Measurements from ENCODE around the gene DTYMK. TPM values are rescaled to one million over a fixed set of nuclear protein-coding genes. Genes with fewer than 3 reads are reported as not detected.

Gene DTYMK
- total RNA-seq, 1 donor from 2014 or later: 35.0 TPM

GRCh38 chr2:241678784-241679540, 7.7 kb downstream of the DTYMK start:
- no peak for DNase-seq (ENCODE audit: low spot score in 2 of 2, unreplicated experiment in 2 of 2)
- Mint-ChIP-seq H3K27me3 (ENCODE audit: low read depth) (no peaks in the 10 kb centered on the region), H3K4me3 (no peak overlapping the region), H3K4me1 (no peaks in the 10 kb centered on the region), H3K9me3 (no peaks in the 10 kb centered on the region), H3K36me3 (peaks cover 19% of the 10 kb centered on the region), H3K27ac (no peak overlapping the region)
- no peak for TF ChIP-seq CTCF (IDR thresholded peaks at IDR 0.05; ENCODE audit: unreplicated experiment)

GRCh38 chr2:241678307-241678706, 8.3 kb downstream of the DTYMK start:
- Mint-ChIP-seq H3K36me3 (peaks cover 20% of the 10 kb centered on the region), H3K9me3 (no peaks in the 10 kb centered on the region)

GRCh38 chr2:241677392-241677791, 9.2 kb downstream of the DTYMK start:
- DNase-seq (ENCODE audit: low spot score in 2 of 2, unreplicated experiment in 2 of 2): no peak
- Mint-ChIP-seq H3K9me3 (no peaks in the 10 kb centered on the region), H3K4me1 (no peaks in the 10 kb centered on the region), H3K27me3 (ENCODE audit: low read depth) (no peaks in the 10 kb centered on the region), H3K27ac (no peak overlapping the region), H3K36me3 (peaks cover 20% of the 10 kb centered on the region), H3K4me3 (no peak overlapping the region)
- no peak for TF ChIP-seq CTCF (IDR thresholded peaks at IDR 0.05; ENCODE audit: unreplicated experiment)

More at GRCh38 chr2:241678307-241678706, 8.3 kb downstream of the DTYMK start:
- no peak overlapping the region for H3K27ac Mint-ChIP-seq
- H3K27me3 Mint-ChIP-seq (ENCODE audit: low read depth): no peaks in the 10 kb centered on the region
- H3K4me3 Mint-ChIP-seq: no peak overlapping the region
- DNase-seq (ENCODE audit: low spot score in 2 of 2, unreplicated experiment in 2 of 2): no peak
- TF ChIP-seq CTCF (IDR thresholded peaks at IDR 0.05; ENCODE audit: unreplicated experiment): no peak
- H3K4me1 Mint-ChIP-seq: no peaks in the 10 kb centered on the region

GRCh38 chr2:241676665-241677064, 9.9 kb downstream of the DTYMK start:
- Mint-ChIP-seq H3K4me1 (no peaks in the 10 kb centered on the region), H3K4me3 (no peak overlapping the region), H3K9me3 (no peaks in the 10 kb centered on the region), H3K36me3 (peaks cover 17% of the 10 kb centered on the region), H3K27me3 (ENCODE audit: low read depth) (no peaks in the 10 kb centered on the region), H3K27ac (no peak overlapping the region)
- TF ChIP-seq CTCF (IDR thresholded peaks at IDR 0.05; ENCODE audit: unreplicated experiment): no peak
- no peak for DNase-seq (ENCODE audit: low spot score in 2 of 2, unreplicated experiment in 2 of 2)

- no peak for TF ChIP-seq CTCF (IDR thresholded peaks at IDR 0.05; ENCODE audit: unreplicated experiment)
- H3K27ac Mint-ChIP-seq: no peak overlapping the region
- DNase-seq (ENCODE audit: low spot score in 2 of 2, unreplicated experiment in 2 of 2): no peak
- H3K36me3 Mint-ChIP-seq: peaks cover 17% of the 10 kb centered on the region
- no peaks in the 10 kb centered on the region for H3K27me3 Mint-ChIP-seq (ENCODE audit: low read depth)
- H3K4me1 Mint-ChIP-seq: no peaks in the 10 kb centered on the region
- H3K9me3 Mint-ChIP-seq: no peaks in the 10 kb centered on the region
- no peak overlapping the region for H3K4me3 Mint-ChIP-seq
These were observed 10.7 kb downstream of the DTYMK start for GRCh38 chr2:241675885-241676284.
